GM12878 (cell line): ENCODE results near the gene ISLR. TPM values are rescaled to one million over a fixed set of nuclear protein-coding genes. Genes with fewer than 3 reads are reported as not detected.

Source experiments
- ATAC-seq: fragments of 200-7000 bp; cut with Tn5 transposase; 3 replicates; pipeline ENCODE4 v1.9.1; 2020; ENCODE audit warnings: mild to moderate bottlenecking, moderate library complexity
- BruUV-seq: library from RNA; stranded (reverse); fragments of 400-500 nt; replicated peaks from 2 replicates; lab custom pipeline; 2021; lab: Mats Ljungman, UMichigan
- CTCF ChIA-PET: fragments of 300-600 bp; sonication (Branson Sonifier 250); formaldehyde crosslinking; extraction: SDS; loops from one replicate; lab custom pipeline; 2021; ENCODE audit warnings: inconsistent platforms; lab: Yijun Ruan, JAX
- POLR2A ChIA-PET: fragments of 350-600 bp; formaldehyde crosslinking; extraction: SDS; loops from one replicate; lab custom pipeline; 2021; ENCODE audit warnings: inconsistent platforms; lab: Charles Lee
- RAD21 ChIA-PET: fragments of 300-600 bp; sonication (Branson Sonifier 250); formaldehyde crosslinking; loops from one replicate; lab custom pipeline; 2023; ENCODE audit warnings: antibody characterized with exemption; ENCODE audit not compliant: unreplicated experiment; lab: Charles Lee
- SMC1A ChIA-PET: fragments of 300-600 bp; sonication (Branson Sonifier 250); formaldehyde crosslinking; loops from one replicate; lab custom pipeline; 2023; ENCODE audit not compliant: unreplicated experiment, uncharacterized antibody; lab: Charles Lee
- DNase-seq: peaks from one replicate; pipeline ENCODE4 v3.0.0-alpha.2; 2011; ENCODE audit warnings: low read depth, low spot score
- FAIRE-seq: peaks from 3 replicates; lab custom pipeline; 2011; peaks lifted over from hg19 to GRCh38; lab: Jason Lieb, UNC
- H2AFZ ChIP-seq: 2 replicates; pipeline ENCODE4 v1.6.0; 2011; ENCODE audit warnings: low read depth, low read length, control low read depth; ENCODE audit not compliant: control insufficient read depth
- H3K27ac ChIP-seq: 2 replicates; pipeline ENCODE4 v1.5.1; 2011; ENCODE audit warnings: control low read depth; ENCODE audit not compliant: control insufficient read depth, insufficient read depth
- H3K27me3 ChIP-seq, 2 experiments: replicated peaks in 1 of 2; 2 replicates each; pipeline versions ENCODE4 v1.6.0 to v1.6.1; 2011; ENCODE audit warnings: low read length in 1 of 2; ENCODE audit not compliant: control insufficient read depth in 2 of 2, insufficient read depth in 2 of 2
- H3K36me3 ChIP-seq, 2 experiments: 2 replicates each; pipeline ENCODE4 v1.5.1; 2011; ENCODE audit warnings: low read length in 1 of 2; ENCODE audit not compliant: control insufficient read depth in 2 of 2, insufficient read depth in 2 of 2
- H3K4me1 ChIP-seq: 2 replicates; pipeline ENCODE4 v1.6.1; 2011; ENCODE audit warnings: mild to moderate bottlenecking, low read length, moderate library complexity, mixed read lengths; ENCODE audit not compliant: control insufficient read depth, insufficient read depth
- H3K4me2 ChIP-seq: 2 replicates; pipeline ENCODE4 v1.6.0; 2011; ENCODE audit warnings: control low read depth; ENCODE audit not compliant: control insufficient read depth, insufficient read depth
- H3K4me3 ChIP-seq: fragments of 200-600 bp; sonication (generic); 2 replicates; pipeline ENCODE4 v1.5.1; 2016
- H3K79me2 ChIP-seq: 2 replicates; pipeline ENCODE4 v1.6.0; 2011; ENCODE audit warnings: low read length; ENCODE audit not compliant: control insufficient read depth, insufficient read depth
- H3K9ac ChIP-seq: 2 replicates; pipeline ENCODE4 v1.8.0; 2011; ENCODE audit warnings: low read length, control low read depth, mixed read lengths; ENCODE audit not compliant: control insufficient read depth, insufficient read depth
- H3K9me3 ChIP-seq: replicated peaks from 3 replicates; pipeline ENCODE4 v1.5.1; 2011; ENCODE audit warnings: mild to moderate bottlenecking, low read length; ENCODE audit not compliant: control insufficient read depth, insufficient read depth
- H4K20me1 ChIP-seq: 2 replicates; pipeline ENCODE4 v1.6.0; 2011; ENCODE audit not compliant: control insufficient read depth, insufficient read depth
- BRCA1 ChIP-seq: IDR thresholded peaks from 2 replicates; pipeline ENCODE4 v1.6.1; 2011; ENCODE audit warnings: low read depth, low read length, improper control_type of control experiment
- CHD2 ChIP-seq: IDR thresholded peaks from 2 replicates; pipeline ENCODE4 v1.6.1; 2011; ENCODE audit warnings: low read depth, low read length, improper control_type of control experiment, borderline replicate concordance
- MTA2 ChIP-seq: fragments of 450-650 bp; IDR thresholded peaks from 2 replicates; pipeline ENCODE4 v1.6.1; 2016; ENCODE audit warnings: low read depth, mild to moderate bottlenecking, moderate library complexity
- NFYA ChIP-seq: IDR thresholded peaks from 2 replicates; pipeline ENCODE4 v1.6.1; 2011; ENCODE audit warnings: low read depth, mild to moderate bottlenecking, low read length, improper control_type of control experiment, borderline replicate concordance
- SMAD1 ChIP-seq: fragments of 450-650 bp; IDR thresholded peaks from 2 replicates; pipeline ENCODE4 v1.6.1; 2018; ENCODE audit warnings: mild to moderate bottlenecking, low read depth; ENCODE audit not compliant: partially characterized antibody
- SMAD5 ChIP-seq: IDR thresholded peaks from 2 replicates; pipeline ENCODE4 v1.6.1; 2016; ENCODE audit warnings: antibody characterized with exemption, low read depth
- SPI1 ChIP-seq: IDR thresholded peaks from 2 replicates; pipeline ENCODE4 v1.6.1; 2011; ENCODE audit warnings: low read depth, mild to moderate bottlenecking, low read length, moderate library complexity, borderline replicate concordance; ENCODE audit not compliant: insufficient read depth
- ZBED1 ChIP-seq: IDR thresholded peaks from 2 replicates; pipeline ENCODE4 v1.6.1; 2016; ENCODE audit warnings: borderline replicate concordance
- ZNF24 ChIP-seq: fragments of 450-650 bp; IDR thresholded peaks from 2 replicates; pipeline ENCODE4 v1.6.1; 2017; ENCODE audit warnings: antibody characterized with exemption, mild to moderate bottlenecking
- WGBS: methylation state at CpG from one replicate; pipeline ENCODE4 v1.1.6; 2016; ENCODE audit warnings: low lambda C conversion rate; ENCODE audit not compliant: insufficient replicate concordance, insufficient coverage; ENCODE audit errors: missing lambda C conversion rate; 5-methylcytosine and 5-hydroxymethylcytosine counted together
- in situ Hi-C: fragments of 300-500 bp; cut with MboI; formaldehyde crosslinking; loops from 9 replicates; pipeline ENCODE4 v1.14.3; 2018; ENCODE audit warnings: mixed read lengths
- intact Hi-C: fragments of 100-400 bp; cut with micrococcal nuclease; formaldehyde crosslinking; loops from one replicate; pipeline ENCODE4 v1.14.2; 2022; ENCODE audit not compliant: unreplicated experiment
- polyA plus RNA-seq, 11 experiments: library from polyadenylated mRNA; depleted of rRNA in 4 of 11; unstranded in 6 of 11; stranded (reverse) in 5 of 11; fragments of >200 nt; fragmentation: Nextera tagmentation in 4 of 11; fragmentation: Illumina TruSeq in 1 of 11; extraction: Ambion mirVana in 4 of 11; extraction: Trizol in 1 of 11; gene quantifications; 1 replicate in 1 of 11; 2 replicates in 10 of 11; pipeline versions ENCODE4 v1.2.1 to v1.2.3, GENCODE V29; 2011 to 2016; ENCODE audit warnings: inconsistent platforms in 2 of 11, missing spikeins in 2 of 11, low read depth in 1 of 11
- total RNA-seq, 4 experiments: library from RNA; depleted of rRNA in 3 of 4; stranded (reverse); fragments of >200 nt in 3 of 4; fragmentation: Illumina TruSeq in 1 of 4; extraction: Trizol in 1 of 4; gene quantifications; 2 replicates each; pipeline versions ENCODE4 v1.2.1 to v1.2.3, GENCODE V29; 2013 to 2021

The ISLR gene
- total and polyA plus RNA-seq, 10 of the 15 experiments (the other 5 are each of a cell fraction or from before 2014, with no cell fraction given), result 0.03 to 1.8 (median 0.54) TPM

GRCh38 chr15:74214324-74215021, 41.0 kb downstream of the ISLR start:
- Histone ChIP-seq H3K9ac (no peak overlapping the region), H2AFZ (no peak overlapping the region), H3K9me3 (no peaks in the 10 kb centered on the region), H3K4me1 (peaks cover 38% of the 10 kb centered on the region), H3K36me3 (no peaks in the 10 kb centered on the region), H3K79me2 (no peaks in the 10 kb centered on the region), H3K27ac (no peak overlapping the region), H3K27me3 (no peaks in the 10 kb centered on the region), H4K20me1 (no peaks in the 10 kb centered on the region), H3K4me2 (no peak overlapping the region), H3K4me3 (no peak overlapping the region)
- CTCF ChIA-PET, result no interaction called here
- no peak for ATAC-seq
- no TSS peak for BruUV-seq
- POLR2A ChIA-PET, result no interaction called here
- SMC1A ChIA-PET, result no interaction called here
- FAIRE-seq, result no peak
- RAD21 ChIA-PET, result no interaction called here
- WGBS, result 80% methylated on average over 6 of the region's 6 CpGs
- no peak for DNase-seq
- in situ Hi-C loops, result no loop called here
- TF ChIP-seq NFYA (no peak), ZNF24 (0 out of 2 replicates have a peak, but pooled peaks have one; percentile 13), BRCA1 (no peak), SMAD1 (no peak), MTA2 (no peak), CHD2 (no peak), ZBED1 (no peak)
- intact Hi-C loops, result no loop called here

GRCh38 chr15:74215958-74216357, 42.4 kb downstream of the ISLR start:
- ChIA-PET POLR2A (no interaction called here), CTCF (no interaction called here), SMC1A (no interaction called here), RAD21 (interaction anchor here (1.7 kb wide), 1 partner anchor 20 kb away, joined by 8 read pairs; the partner anchor contains the start of gene CCDC33)
- intact Hi-C loops, result no loop called here
- Histone ChIP-seq H3K9ac (no peak overlapping the region), H2AFZ (no peak overlapping the region), H4K20me1 (no peaks in the 10 kb centered on the region), H3K4me1 (peaks cover 33% of the 10 kb centered on the region), H3K4me2 (no peak overlapping the region), H3K27me3 (no peaks in the 10 kb centered on the region), H3K4me3 (no peak overlapping the region), H3K9me3 (no peaks in the 10 kb centered on the region), H3K27ac (no peak overlapping the region), H3K79me2 (no peaks in the 10 kb centered on the region), H3K36me3 (no peaks in the 10 kb centered on the region)
- no TSS peak for BruUV-seq
- in situ Hi-C loops, result no loop called here
- FAIRE-seq, result no peak
- 77% methylated on average over 8 of the region's 8 CpGs for WGBS
- TF ChIP-seq SMAD5 (no peak), SPI1 (no peak)
- no peak for ATAC-seq
- DNase-seq, result no peak
